Activated CD4-positive, alpha-beta T cell treated with anti-CD3 and anti-CD28 coated beads, Interleukin-2, amount 10 ng/mL, durations not matched to agents 7 days and 5 days (primary cell): ENCODE measurements around the gene DENND5B. TPM values are rescaled to one million over a fixed set of nuclear protein-coding genes. Genes with fewer than 3 reads are reported as not detected.

ENCODE experiments used
- CTCF ChIA-PET: fragments of 350-600 bp; sonication (Branson Sonifier 250); formaldehyde crosslinking; loops from one replicate; lab custom pipeline; 2021; ENCODE audit warnings: antibody characterized with exemption; lab: Charles Lee
- POLR2A ChIA-PET: fragments of 350-600 bp; sonication (Branson Sonifier 250); formaldehyde crosslinking; loops from one replicate; lab custom pipeline; 2021; ENCODE audit warnings: antibody characterized with exemption; lab: Charles Lee
- DNase-seq: peaks from one replicate; pipeline ENCODE4 v3.0.0-alpha.2; 2020
- H3K27ac Mint-ChIP-seq: one replicate; pipeline ENCODE4 v1.8.0; 2021; ENCODE audit warnings: mild to moderate bottlenecking, moderate library complexity, mixed read lengths
- H3K27me3 Mint-ChIP-seq: one replicate; pipeline ENCODE4 v1.8.0; 2021; ENCODE audit warnings: mixed read lengths
- H3K36me3 Mint-ChIP-seq: one replicate; pipeline ENCODE4 v1.8.0; 2021; ENCODE audit warnings: low read depth, mixed read lengths
- H3K4me1 Mint-ChIP-seq: one replicate; pipeline ENCODE4 v1.8.0; 2021; ENCODE audit warnings: mixed read lengths
- H3K4me3 Mint-ChIP-seq: one replicate; pipeline ENCODE4 v1.8.0; 2021; ENCODE audit warnings: mild to moderate bottlenecking, moderate library complexity, mixed read lengths
- H3K9me3 Mint-ChIP-seq: one replicate; pipeline ENCODE4 v1.8.0; 2021; ENCODE audit warnings: mixed read lengths
- total RNA-seq, 2 experiments: library from RNA; stranded (reverse); gene quantifications; one replicate each; pipeline ENCODE4 v1.2.3, GENCODE V29; 2021

DENND5B gene
- total RNA-seq, 2 experiments from 2014 or later: 0.15 to 0.20 TPM

DNA sequence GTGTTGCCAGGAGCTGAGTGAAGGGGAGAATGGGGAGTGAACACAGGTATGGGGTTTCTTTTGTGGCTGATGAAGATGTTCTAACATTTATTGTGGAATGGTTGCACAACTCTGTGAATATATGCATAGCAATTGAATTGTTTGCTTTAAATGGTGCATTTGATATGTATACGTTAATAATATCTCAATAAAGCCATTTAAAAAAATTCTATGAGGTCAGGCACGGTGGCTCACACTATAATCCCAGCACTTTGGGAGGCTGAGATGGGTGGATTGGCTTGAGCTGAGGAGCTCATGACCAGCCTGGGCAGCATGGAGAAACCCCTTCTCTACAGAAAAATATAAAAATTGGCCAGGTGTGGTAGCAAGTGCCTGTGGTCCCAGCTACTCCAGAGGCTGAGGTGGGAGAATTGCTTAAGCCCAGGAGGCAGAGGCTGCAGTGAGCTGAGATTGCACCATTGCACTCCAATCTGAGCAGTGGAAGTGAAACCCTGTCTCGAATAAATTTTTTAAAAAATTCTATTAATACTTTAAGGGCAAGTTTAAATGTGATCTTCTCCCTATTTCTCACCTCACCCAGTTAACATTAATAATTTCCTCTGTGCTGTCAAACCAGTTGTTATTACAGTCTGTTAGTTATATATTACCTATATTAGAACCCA is 65.3 kb downstream of the DENND5B start:
- Mint-ChIP-seq H3K27ac (no peak overlapping the region), H3K27me3 (peaks cover 4% of the 10 kb centered on the region), H3K9me3 (no peaks in the 10 kb centered on the region), H3K4me1 (no peaks in the 10 kb centered on the region), H3K36me3 (no peaks in the 10 kb centered on the region), H3K4me3 (no peak overlapping the region)
- ChIA-PET POLR2A (no interaction called here), CTCF (no interaction called here)
- DNase-seq: no peak

- peaks cover 4% of the 10 kb centered on the region for H3K27me3 Mint-ChIP-seq
- ChIA-PET CTCF (no interaction called here), POLR2A (no interaction called here)
- H3K4me3 Mint-ChIP-seq: no peak overlapping the region
- no peaks in the 10 kb centered on the region for H3K36me3 Mint-ChIP-seq
- H3K4me1 Mint-ChIP-seq: no peaks in the 10 kb centered on the region
- H3K9me3 Mint-ChIP-seq: no peaks in the 10 kb centered on the region
- no peak overlapping the region for H3K27ac Mint-ChIP-seq
- no peak for DNase-seq
Observed at GRCh38 chr12:31524791-31525495, 66.0 kb downstream of the DENND5B start.

- H3K4me1 Mint-ChIP-seq: no peaks in the 10 kb centered on the region
- peaks cover 4% of the 10 kb centered on the region for H3K27me3 Mint-ChIP-seq
- no peak overlapping the region for H3K4me3 Mint-ChIP-seq
- H3K27ac Mint-ChIP-seq: no peak overlapping the region
- CTCF ChIA-PET: interaction anchor here (0.6 kb wide), 1 partner anchor 18 kb away, joined by 3 read pairs; no protein-coding TSS in a partner anchor
- POLR2A ChIA-PET: no interaction called here
- no peaks in the 10 kb centered on the region for H3K36me3 Mint-ChIP-seq
- H3K9me3 Mint-ChIP-seq: no peaks in the 10 kb centered on the region
- DNase-seq: no peak
Observed at GRCh38 chr12:31523306-31523705, 67.6 kb downstream of the DENND5B start.

- ChIA-PET POLR2A (no interaction called here), CTCF (interaction anchor here (1.1 kb wide), 1 partner anchor 78 kb away, joined by 3 read pairs; no protein-coding TSS in a partner anchor)
- no peak overlapping the region for H3K27ac Mint-ChIP-seq
- H3K4me3 Mint-ChIP-seq: no peak overlapping the region
- DNase-seq: no peak
- no peaks in the 10 kb centered on the region for H3K36me3 Mint-ChIP-seq
- H3K4me1 Mint-ChIP-seq: no peaks in the 10 kb centered on the region
- peaks cover 4% of the 10 kb centered on the region for H3K27me3 Mint-ChIP-seq
- H3K9me3 Mint-ChIP-seq: no peaks in the 10 kb centered on the region
Observed at GRCh38 chr12:31522607-31523006, 68.3 kb downstream of the DENND5B start.

- peaks cover 6% of the 10 kb centered on the region for H3K27me3 Mint-ChIP-seq
- H3K36me3 Mint-ChIP-seq: no peaks in the 10 kb centered on the region
- no peaks in the 10 kb centered on the region for H3K9me3 Mint-ChIP-seq
- ChIA-PET CTCF (interaction anchor here (0.6 to 1.1 kb wide), 3 partner anchors 25 to 77 kb away, joined by 3 read pairs; no protein-coding TSS in a partner anchor), POLR2A (no interaction called here)
- no peaks in the 10 kb centered on the region for H3K4me1 Mint-ChIP-seq
- H3K27ac Mint-ChIP-seq: no peak overlapping the region
- H3K4me3 Mint-ChIP-seq: no peak overlapping the region
- no peak for DNase-seq
Observed at GRCh38 chr12:31521964-31522363, 69.0 kb downstream of the DENND5B start.

DNA sequence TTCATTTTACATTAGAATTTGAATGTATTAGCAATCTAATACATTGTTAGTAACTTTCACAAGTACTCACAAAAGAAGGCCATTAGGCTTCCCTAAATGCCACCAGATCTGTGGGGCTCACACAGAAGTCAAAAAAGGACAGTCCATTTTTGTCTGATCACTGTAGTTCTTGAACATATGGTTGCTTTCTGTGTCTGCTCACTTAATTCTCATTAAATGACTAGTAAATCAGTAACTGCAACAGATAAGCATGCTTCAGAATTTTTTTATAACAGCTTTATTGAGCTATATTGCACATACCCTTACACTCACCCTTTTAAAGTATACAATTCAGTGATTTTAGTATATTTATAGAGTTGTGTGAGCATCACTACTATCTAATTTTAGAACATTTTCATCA is 71.4 kb downstream of the DENND5B start:
- H3K27ac Mint-ChIP-seq: no peak overlapping the region
- DNase-seq: no peak
- no peaks in the 10 kb centered on the region for H3K36me3 Mint-ChIP-seq
- no peak overlapping the region for H3K4me3 Mint-ChIP-seq
- ChIA-PET CTCF (no interaction called here), POLR2A (no interaction called here)
- no peaks in the 10 kb centered on the region for H3K4me1 Mint-ChIP-seq
- no peaks in the 10 kb centered on the region for H3K9me3 Mint-ChIP-seq
- H3K27me3 Mint-ChIP-seq: peaks cover 3% of the 10 kb centered on the region

- Mint-ChIP-seq H3K27me3 (peaks cover 3% of the 10 kb centered on the region), H3K9me3 (no peaks in the 10 kb centered on the region), H3K27ac (no peak overlapping the region), H3K4me3 (no peak overlapping the region), H3K4me1 (no peaks in the 10 kb centered on the region), H3K36me3 (no peaks in the 10 kb centered on the region)
- DNase-seq: no peak
- ChIA-PET CTCF (no interaction called here), POLR2A (no interaction called here)
Observed at GRCh38 chr12:31518680-31519227, 72.2 kb downstream of the DENND5B start.

- Mint-ChIP-seq H3K9me3 (no peaks in the 10 kb centered on the region), H3K36me3 (no peaks in the 10 kb centered on the region), H3K4me1 (no peaks in the 10 kb centered on the region), H3K27me3 (peaks cover 5% of the 10 kb centered on the region), H3K27ac (no peak overlapping the region), H3K4me3 (no peak overlapping the region)
- no peak for DNase-seq
- ChIA-PET CTCF (interaction anchor here (0.5 to 1.0 kb wide), 3 partner anchors 15 to 935 kb away, joined by 3 read pairs; no protein-coding TSS in a partner anchor), POLR2A (interaction anchor here (0.6 kb wide), 2 partner anchors 92 to 157 kb away, joined by 3 read pairs; no protein-coding TSS in a partner anchor)
Observed at GRCh38 chr12:31517994-31518393, 72.9 kb downstream of the DENND5B start.

GRCh38 chr12:31516702-31517101 is 74.2 kb downstream of the DENND5B start:
- Mint-ChIP-seq H3K27me3 (peaks cover 3% of the 10 kb centered on the region), H3K4me1 (no peaks in the 10 kb centered on the region), H3K9me3 (no peaks in the 10 kb centered on the region), H3K27ac (no peak overlapping the region), H3K36me3 (no peaks in the 10 kb centered on the region), H3K4me3 (no peak overlapping the region)
- POLR2A ChIA-PET: no interaction called here
- CTCF ChIA-PET: interaction anchor here (0.6 kb wide), 1 partner anchor 288 kb away, joined by 9 read pairs; no protein-coding TSS in a partner anchor
- DNase-seq: no peak

GRCh38 chr12:31514912-31515311 is 76.0 kb downstream of the DENND5B start:
- DNase-seq: no peak
- Mint-ChIP-seq H3K9me3 (no peaks in the 10 kb centered on the region), H3K4me3 (no peak overlapping the region), H3K36me3 (no peaks in the 10 kb centered on the region), H3K27me3 (peaks cover 3% of the 10 kb centered on the region), H3K4me1 (no peaks in the 10 kb centered on the region), H3K27ac (no peak overlapping the region)
- ChIA-PET CTCF (interaction anchor here (0.5 kb wide), 1 partner anchor 95 kb away, joined by 3 read pairs; no protein-coding TSS in a partner anchor), POLR2A (no interaction called here)

DNA sequence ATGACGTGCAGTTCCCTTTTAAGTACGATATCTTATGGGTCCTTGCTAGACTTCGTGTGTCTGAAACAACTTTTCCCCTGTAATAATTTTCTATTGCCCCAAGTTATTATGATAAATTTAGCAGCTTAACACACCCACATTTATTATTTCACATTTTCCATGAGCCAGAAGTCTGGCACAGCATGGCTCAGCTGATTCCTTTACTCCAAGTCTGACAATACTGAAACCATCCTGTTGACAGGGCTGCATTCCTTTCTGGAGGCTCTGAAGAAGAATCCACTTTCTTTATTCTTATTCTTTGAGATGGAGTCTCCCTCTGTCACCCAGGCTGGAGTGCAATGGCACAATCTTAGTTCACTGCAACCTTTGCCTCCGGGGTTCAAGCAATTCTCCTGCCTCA is 80.9 kb downstream of the DENND5B start:
- CTCF ChIA-PET: no interaction called here
- H3K36me3 Mint-ChIP-seq: no peaks in the 10 kb centered on the region

GRCh38 chr12:31508436-31509150 is 82.3 kb downstream of the DENND5B start:
- no peak for DNase-seq
- no peak overlapping the region for H3K4me3 Mint-ChIP-seq
- no peaks in the 10 kb centered on the region for H3K9me3 Mint-ChIP-seq
- no peaks in the 10 kb centered on the region for H3K4me1 Mint-ChIP-seq
- ChIA-PET CTCF (no interaction called here), POLR2A (no interaction called here)
- H3K27ac Mint-ChIP-seq: no peak overlapping the region
- H3K27me3 Mint-ChIP-seq: peaks cover 2% of the 10 kb centered on the region
- H3K36me3 Mint-ChIP-seq: no peaks in the 10 kb centered on the region

More for the DNA sequence above, 80.9 kb downstream of the DENND5B start:
- Mint-ChIP-seq H3K27me3 (peaks cover 2% of the 10 kb centered on the region), H3K9me3 (no peaks in the 10 kb centered on the region), H3K27ac (no peak overlapping the region), H3K4me3 (no peak overlapping the region), H3K4me1 (no peaks in the 10 kb centered on the region)
- DNase-seq: no peak
- POLR2A ChIA-PET: no interaction called here
